GM19351 (cell line): ENCODE measurements around the gene MYT1.
A peak's percentile ranks its signal among the peaks of the same experiment; 100 is the strongest.

Source experiments
- ATAC-seq: cut with Tn5 transposase; IDR thresholded peaks from one replicate; pipeline ENCODE4 v1.9.1; 2021; ENCODE audit warnings: mild to moderate bottlenecking, moderate library complexity; ENCODE audit not compliant: unreplicated experiment

Gene MYT1

GRCh38 chr20:64242797-64243475 is 78.7 kb downstream of the MYT1 start:
- no peak for ATAC-seq

GRCh38 chr20:64244281-64244805 is 80.1 kb downstream of the MYT1 start:
- ATAC-seq, result no peak

- no peak for ATAC-seq
These were observed 80.8 kb downstream of the MYT1 start for GRCh38 chr20:64244870-64245603.

GRCh38 chr20:64245746-64246595 is 81.7 kb downstream of the MYT1 start:
- ATAC-seq, result no peak

DNA sequence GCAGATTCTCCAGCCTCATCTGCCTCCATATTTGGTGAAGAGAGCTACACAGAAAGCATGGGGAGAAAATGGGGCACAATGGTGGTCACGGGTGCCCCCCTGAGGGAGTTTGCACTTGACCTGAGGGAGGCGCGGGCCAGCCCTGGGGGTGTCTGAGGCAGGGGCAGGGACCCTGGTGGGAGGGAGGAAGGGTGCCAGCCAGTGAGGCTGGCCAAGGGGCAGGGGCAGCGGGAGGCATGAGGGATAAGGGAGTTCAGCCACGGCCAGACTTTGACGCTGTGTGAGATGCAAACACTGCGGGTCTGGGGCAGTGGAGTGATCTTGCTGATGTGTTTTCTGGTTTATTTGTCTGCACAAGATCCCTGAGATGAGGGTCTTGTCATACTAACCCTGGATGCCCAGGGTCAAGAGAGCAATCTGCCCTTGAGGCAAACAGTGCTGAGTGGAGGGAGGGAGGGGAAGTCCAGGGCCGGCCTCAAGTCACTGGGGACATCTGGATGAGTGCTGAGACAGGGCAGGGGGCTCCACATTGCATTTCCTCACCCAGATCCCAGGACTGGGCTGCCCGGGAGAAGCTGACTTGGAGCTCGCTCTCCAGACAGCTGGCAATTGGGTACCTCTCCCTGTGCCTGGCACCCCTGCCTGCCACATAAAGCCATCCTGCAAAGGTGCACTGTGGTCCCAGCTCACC is 82.5 kb downstream of the MYT1 start:
- no peak for ATAC-seq

GRCh38 chr20:64247307-64247618 is 83.0 kb downstream of the MYT1 start:
- no peak for ATAC-seq

- no peak for ATAC-seq
These were observed 84.0 kb downstream of the MYT1 start for GRCh38 chr20:64247970-64248841.

GRCh38 chr20:64250027-64250426 is 85.8 kb downstream of the MYT1 start:
- no peak for ATAC-seq

GRCh38 chr20:64253000-64253383 is 88.7 kb downstream of the MYT1 start:
- ATAC-seq, result no peak

DNA sequence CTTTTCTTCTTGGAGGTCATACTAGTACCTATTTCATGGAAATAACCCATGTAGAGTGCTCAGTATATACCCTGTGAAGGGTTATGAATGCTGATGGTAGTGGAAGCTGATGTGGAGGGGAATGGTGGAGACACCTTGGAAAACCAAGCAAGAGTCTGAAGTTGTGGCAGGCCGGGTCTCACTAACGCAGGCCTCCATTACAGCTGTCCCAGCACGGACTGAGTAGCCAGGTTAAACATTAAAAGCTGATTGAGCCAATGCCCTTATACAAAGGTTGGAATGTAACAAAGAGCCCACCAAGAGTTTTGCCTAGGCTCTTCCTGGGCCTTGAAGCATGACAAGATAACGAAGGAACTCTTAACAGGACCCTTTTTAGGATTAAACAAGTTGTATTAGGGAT is 89.2 kb downstream of the MYT1 start:
- no peak for ATAC-seq

- no peak for ATAC-seq
These were observed 89.9 kb downstream of the MYT1 start for GRCh38 chr20:64254156-64254555.

DNA sequence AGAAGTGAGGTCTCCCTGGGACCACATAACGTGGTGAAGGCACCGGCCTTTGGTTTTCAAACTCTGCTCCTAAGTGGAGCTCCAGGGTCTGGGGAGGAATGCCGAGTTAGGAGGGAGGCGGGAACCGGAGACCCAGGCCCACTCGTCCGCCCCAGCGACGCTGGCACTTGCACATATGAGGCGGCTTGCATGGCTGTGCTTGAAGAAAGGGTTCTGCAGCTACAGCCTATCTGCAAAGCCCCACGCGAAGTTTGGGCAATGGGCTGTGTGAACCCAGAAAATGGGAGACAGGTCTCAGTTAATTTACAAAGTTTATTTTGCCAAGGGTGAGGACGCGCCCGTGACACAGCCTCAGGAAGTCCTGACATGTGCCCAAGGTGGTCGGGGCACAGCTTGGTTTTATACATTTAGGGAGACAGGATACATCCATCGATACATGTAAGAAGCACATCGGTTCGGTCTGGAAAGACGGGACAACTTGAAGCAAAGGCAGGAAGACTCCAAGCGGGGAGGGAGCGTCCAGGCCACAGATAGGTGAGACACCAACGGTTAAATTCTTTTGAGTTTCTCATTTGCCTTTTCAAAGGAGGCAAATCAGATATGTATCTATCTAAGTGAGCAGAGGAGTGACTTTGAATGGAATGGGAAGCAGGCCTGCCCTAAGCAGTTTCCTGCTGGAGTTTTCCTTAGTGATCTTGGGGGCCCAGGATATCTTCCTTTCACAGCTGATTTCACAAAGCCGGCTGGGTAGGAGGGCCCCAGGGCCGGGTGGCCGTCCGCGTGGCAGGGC is 90.5 kb downstream of the MYT1 start:
- no peak for ATAC-seq

DNA sequence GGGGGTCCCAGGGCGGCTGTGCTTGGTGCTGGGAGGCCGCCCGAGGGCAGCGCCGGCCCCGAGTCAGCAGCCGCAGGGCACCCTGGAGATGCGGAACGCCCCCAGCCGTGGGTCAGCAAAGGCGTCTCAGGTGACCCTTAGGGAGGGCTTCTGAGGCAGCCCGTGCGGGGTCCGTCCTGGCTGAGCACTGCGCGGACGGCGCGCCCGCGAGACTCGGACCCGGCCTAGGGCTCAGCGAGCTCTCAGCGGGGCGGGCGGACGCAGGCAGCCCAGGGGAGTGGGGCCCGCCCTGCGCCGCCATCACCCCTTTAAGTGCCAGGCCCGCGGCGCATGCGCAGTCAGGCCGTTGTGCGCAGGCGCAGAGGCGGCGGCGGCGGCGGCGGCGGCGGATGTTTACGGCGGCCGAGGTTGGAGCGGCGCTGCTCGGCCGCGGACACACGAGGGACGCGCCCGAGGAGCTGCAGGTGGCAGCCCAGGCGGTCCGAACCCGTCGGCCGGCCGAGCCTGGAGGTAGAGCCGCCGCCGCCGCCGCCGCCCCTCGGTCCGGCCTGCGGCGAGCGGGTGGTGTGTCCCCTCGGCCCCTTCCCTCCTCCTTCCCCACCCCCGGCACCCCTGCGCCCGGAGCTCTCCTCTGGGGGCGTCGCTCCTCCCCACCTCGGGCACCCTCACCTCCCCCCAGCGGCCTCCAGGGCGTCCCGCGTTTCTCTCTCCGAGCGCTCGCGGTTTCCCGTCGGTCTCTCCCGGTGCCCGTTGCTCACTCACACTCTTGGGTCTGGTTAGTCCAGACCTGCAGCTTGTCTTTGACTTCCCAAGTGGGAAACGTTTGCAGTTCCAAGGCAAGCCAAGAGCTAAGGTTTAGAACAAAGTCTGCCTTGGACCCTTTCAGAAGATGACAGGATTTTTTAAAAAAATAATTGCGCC is 91.4 kb downstream of the MYT1 start, which contains the start of gene PCMTD2:
Gene PCMTD2, plus strand, starts transcription at position 388 of the 921 bp plus-strand sequence. CDS start 4,218 bp downstream, outside the sequence.
- peak; percentile 75 for ATAC-seq

GRCh38 chr20:64256282-64256935 is 92.2 kb downstream of the MYT1 start:
- ATAC-seq, result no peak

GRCh38 chr20:64257107-64257757 is 93.0 kb downstream of the MYT1 start:
- ATAC-seq, result no peak

GRCh38 chr20:64258071-64258823 is 94.0 kb downstream of the MYT1 start:
- ATAC-seq, result no peak
